Mucosa of descending colon (tissue), 3 donors: ENCODE data around the gene COQ8B. TPM values are rescaled to one million over a fixed set of nuclear protein-coding genes. Genes with fewer than 3 reads are reported as not detected.
A peak's percentile ranks its signal among the peaks of the same experiment; 100 is the strongest.

Experiments
- ATAC-seq: fragments of 200-7000 bp; cut with Tn5 transposase; one replicate; pipeline ENCODE4 v1.9.1; 2020; ENCODE audit warnings: mild to moderate bottlenecking, moderate library complexity
- DNase-seq, 3 donors: peaks; one replicate each; pipeline ENCODE4 v3.0.0-alpha.2; 2020
- H3K36me3 ChIP-seq: fragments of 200-600 bp; one replicate; pipeline ENCODE4 v1.8.0; 2021; ENCODE audit warnings: low read depth, mild to moderate bottlenecking
- H3K4me1 ChIP-seq: fragments of 200-600 bp; one replicate; pipeline ENCODE4 v1.8.0; 2021; ENCODE audit warnings: low read depth, mild to moderate bottlenecking
- H3K4me3 ChIP-seq: fragments of 200-600 bp; one replicate; pipeline ENCODE4 v1.8.0; 2021; ENCODE audit warnings: mild to moderate bottlenecking
- H3K9me3 ChIP-seq: fragments of 200-600 bp; one replicate; pipeline ENCODE4 v1.8.0; 2021; ENCODE audit warnings: mild to moderate bottlenecking
- intact Hi-C, 2 donors: fragments of 100-400 bp; cut with DNase I in 1 of 2; cut with micrococcal nuclease in 1 of 2; formaldehyde crosslinking; loops; one replicate each; pipeline versions ENCODE4 v1.11.0 to v1.11.1; 2022; cut with DNase I, micrococcal nuclease
- total RNA-seq, 3 donors: library from RNA; stranded (reverse); fragmentation: NEBNext Ultra II Directional in 2 of 3; extraction: Animal tissue kit (Norgen Biotek cat#: 25700) in 2 of 3; gene quantifications; one replicate each; pipeline versions ENCODE4 v1.2.1 to v1.2.4, GENCODE V29; 2021 to 2023
- TF ChIP-seq, protein P1 (sequence below): fragments of 200-600 bp; IDR thresholded peaks from one replicate; pipeline ENCODE4 v1.8.0; 2022; ENCODE audit warnings: antibody characterized with exemption, mild to moderate bottlenecking
- donor health status: DM: no; HTN: no; CAD: no; lungs with moderate emphysema.
- donor health status: DM: no; HTN: no; CAD: no.
- donor health status: DM: no; HTN: yes; CAD: no.

The COQ8B gene
- total RNA-seq, 3 donors from 2014 or later: 29.9 to 49.2 (median 39.3) TPM

DNA sequence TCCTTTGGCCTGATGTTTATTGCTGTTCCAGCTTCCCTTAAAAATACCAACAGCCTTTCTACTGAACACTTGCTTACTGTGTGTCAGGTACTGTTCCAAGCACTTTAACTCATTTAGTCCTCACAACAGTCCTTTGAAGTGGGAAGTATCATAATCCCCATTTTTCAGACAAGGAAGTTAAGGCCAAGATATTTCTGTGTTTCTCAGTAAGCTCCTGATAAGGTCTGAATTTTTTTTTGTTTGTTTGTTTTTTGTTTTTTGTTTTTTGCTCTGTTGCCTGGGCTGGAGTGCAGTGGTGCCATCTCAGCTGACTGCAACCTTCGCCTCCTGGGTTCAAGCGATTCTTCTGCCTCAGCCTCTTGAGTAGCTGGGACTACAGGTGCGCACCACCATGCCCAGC lies 41.8 kb upstream of the COQ8B start:
- DNase-seq: no peak
- Histone ChIP-seq H3K4me3 (no peak overlapping the region), H3K9me3 (no peaks in the 10 kb centered on the region), H3K36me3 (peaks cover 26% of the 10 kb centered on the region), H3K4me1 (peaks cover 25% of the 10 kb centered on the region)
- TF ChIP-seq, protein P1, sequence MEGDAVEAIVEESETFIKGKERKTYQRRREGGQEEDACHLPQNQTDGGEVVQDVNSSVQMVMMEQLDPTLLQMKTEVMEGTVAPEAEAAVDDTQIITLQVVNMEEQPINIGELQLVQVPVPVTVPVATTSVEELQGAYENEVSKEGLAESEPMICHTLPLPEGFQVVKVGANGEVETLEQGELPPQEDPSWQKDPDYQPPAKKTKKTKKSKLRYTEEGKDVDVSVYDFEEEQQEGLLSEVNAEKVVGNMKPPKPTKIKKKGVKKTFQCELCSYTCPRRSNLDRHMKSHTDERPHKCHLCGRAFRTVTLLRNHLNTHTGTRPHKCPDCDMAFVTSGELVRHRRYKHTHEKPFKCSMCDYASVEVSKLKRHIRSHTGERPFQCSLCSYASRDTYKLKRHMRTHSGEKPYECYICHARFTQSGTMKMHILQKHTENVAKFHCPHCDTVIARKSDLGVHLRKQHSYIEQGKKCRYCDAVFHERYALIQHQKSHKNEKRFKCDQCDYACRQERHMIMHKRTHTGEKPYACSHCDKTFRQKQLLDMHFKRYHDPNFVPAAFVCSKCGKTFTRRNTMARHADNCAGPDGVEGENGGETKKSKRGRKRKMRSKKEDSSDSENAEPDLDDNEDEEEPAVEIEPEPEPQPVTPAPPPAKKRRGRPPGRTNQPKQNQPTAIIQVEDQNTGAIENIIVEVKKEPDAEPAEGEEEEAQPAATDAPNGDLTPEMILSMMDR: no peak
- intact Hi-C loops: no loop called here
- ATAC-seq: no peak

DNA sequence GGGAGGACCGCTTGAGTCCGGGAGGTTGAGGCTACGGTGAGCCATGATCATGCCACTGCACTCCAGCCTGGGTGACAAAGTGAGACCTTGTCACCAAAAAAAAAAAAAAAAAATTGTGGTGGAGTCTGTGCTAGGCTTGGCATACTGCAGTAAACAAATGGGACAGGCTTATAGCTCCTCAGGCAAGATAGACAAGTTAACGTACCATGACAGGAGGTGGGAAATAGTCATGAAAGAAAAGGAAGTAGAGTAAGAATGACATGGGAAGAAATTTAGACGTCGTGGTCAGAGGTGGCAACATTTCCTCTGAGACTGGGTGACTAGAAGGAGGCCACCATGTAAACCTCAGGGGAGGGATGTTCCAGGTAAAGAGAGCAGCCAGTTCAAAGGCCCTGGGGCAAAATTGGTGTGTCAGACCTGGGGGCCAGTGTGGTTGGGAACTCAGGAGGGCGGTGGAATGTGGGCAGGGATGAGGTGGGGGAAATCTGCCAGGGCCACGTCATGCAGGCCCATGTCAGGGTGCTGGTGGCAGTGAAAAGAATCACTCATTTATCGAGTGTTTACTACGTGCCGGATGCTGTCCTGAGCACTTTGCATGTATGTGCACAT lies 39.9 kb upstream of the COQ8B start:
- peaks cover 16% of the 10 kb centered on the region for H3K36me3 ChIP-seq
- H3K4me1 ChIP-seq: peaks cover 36% of the 10 kb centered on the region
- intact Hi-C loops: no loop called here
- H3K4me3 ChIP-seq: no peak overlapping the region
- TF ChIP-seq, protein P1: no peak
- ATAC-seq (no peak), DNase-seq (no peak)
- H3K9me3 ChIP-seq: no peaks in the 10 kb centered on the region

DNA sequence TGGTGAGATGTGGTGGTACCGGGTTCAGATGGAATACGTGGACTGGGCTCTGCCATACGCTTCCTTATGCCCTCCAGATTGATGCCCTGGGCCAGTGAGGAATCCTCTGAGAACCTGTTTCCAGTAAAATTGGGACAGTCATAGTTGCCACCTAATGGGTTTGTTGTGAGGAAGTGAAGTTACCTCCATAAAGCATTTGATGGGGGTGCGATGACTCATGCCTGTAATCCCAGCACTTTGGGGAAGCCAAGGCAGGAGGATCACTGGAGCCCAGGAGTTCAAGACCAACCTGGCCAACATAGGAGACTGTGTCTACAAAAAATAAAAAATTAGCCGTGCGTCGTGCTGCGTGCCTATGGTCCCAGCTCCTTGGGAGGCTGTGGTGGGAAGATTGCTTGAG lies 39.1 kb upstream of the COQ8B start:
- peaks cover 18% of the 10 kb centered on the region for H3K36me3 ChIP-seq
- H3K9me3 ChIP-seq: no peaks in the 10 kb centered on the region
- DNase-seq (no peak), ATAC-seq (no peak)
- TF ChIP-seq, protein P1: no peak
- no peak overlapping the region for H3K4me3 ChIP-seq
- peaks cover 36% of the 10 kb centered on the region for H3K4me1 ChIP-seq
- intact Hi-C loops: no loop called here

DNA sequence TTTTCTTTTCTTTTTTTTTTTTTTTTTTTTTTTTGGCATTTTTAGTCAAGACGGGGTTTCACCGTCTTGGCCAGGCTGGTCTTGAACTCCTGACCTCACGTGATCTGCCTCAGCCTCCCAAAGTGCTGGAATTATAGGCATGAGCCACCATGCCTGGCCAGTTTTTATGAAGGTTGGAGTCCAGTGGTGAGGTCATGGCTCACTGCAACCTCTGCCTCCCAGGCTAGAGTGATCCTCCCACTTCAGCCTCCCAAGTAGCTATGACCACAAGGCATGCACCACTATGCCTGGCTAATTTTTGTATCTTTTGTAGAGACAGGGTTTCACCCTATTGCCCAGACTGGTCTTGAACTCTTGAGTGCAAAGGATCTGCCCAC lies 38.5 kb upstream of the COQ8B start:
- ATAC-seq (no peak), DNase-seq (no peak)
- intact Hi-C loops: no loop called here
- Histone ChIP-seq H3K36me3 (peaks cover 24% of the 10 kb centered on the region), H3K9me3 (no peaks in the 10 kb centered on the region), H3K4me3 (no peak overlapping the region), H3K4me1 (peaks cover 36% of the 10 kb centered on the region)
- TF ChIP-seq, protein P1: no peak

DNA sequence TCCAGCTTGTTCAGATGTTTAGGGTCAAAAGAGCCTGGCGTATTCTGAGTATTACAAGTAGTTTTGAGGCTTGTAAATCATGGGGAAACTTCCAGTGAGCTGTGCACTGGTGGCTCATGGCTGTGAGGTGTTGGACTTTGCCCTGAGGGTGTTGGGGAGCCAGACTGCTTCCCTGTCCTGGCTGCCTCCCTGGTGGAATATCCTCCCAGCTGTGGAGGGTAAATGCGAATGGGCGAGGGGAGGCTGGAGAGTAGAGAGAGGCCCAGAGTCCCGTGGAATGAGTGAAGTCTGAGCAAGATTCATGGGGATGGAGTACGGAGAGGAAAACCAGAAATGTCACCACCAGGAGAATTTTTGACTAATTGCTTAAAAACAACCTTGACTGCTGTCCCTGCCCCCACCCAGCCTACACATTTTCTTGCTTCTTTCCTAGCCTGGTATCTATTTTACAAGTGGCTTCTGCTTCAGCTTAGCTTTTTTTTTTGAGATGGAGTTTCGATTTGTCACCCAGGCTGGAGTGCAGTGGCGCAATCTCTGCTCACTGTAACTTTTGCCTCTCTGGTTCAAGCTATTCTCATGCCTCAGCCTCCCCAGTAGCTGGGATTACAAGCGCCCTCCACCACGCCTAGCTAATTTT lies 38.0 kb upstream of the COQ8B start:
- Histone ChIP-seq H3K4me1 (peaks cover 38% of the 10 kb centered on the region), H3K9me3 (no peaks in the 10 kb centered on the region), H3K4me3 (no peak overlapping the region), H3K36me3 (peaks cover 24% of the 10 kb centered on the region)
- TF ChIP-seq, protein P1: no peak
- DNase-seq: peak; percentile 73 to 78 (median 77)
- intact Hi-C loops: no loop called here
- peak; percentile 47 for ATAC-seq
